Spleen (tissue), 11 donors: ENCODE measurements around the gene ZAR1L. TPM values are rescaled to one million over a fixed set of nuclear protein-coding genes. Genes with fewer than 3 reads are reported as not detected.

ENCODE experiments used
- DNase-seq: peaks from one replicate; pipeline ENCODE4 v3.0.0-alpha.2; 2020
- H3K27ac ChIP-seq, 8 donors: fragments of 200-600 bp; sonication (generic) in 7 of 8; 1 replicate in 4 of 8; 2 replicates in 4 of 8; pipeline versions ENCODE4 v1.5.0 to v1.8.0; 2016 to 2021; ENCODE audit warnings: inconsistent platforms in 4 of 8, mild to moderate bottlenecking in 4 of 8, moderate library complexity in 1 of 8
- H3K27me3 ChIP-seq, 7 donors: fragments of 200-600 bp; sonication (generic) in 6 of 7; replicated peaks in 1 of 7; 1 replicate in 4 of 7; 2 replicates in 3 of 7; pipeline versions ENCODE4 v1.5.0 to v1.8.0; 2016 to 2021; ENCODE audit warnings: inconsistent platforms in 3 of 7, mild to moderate bottlenecking in 1 of 7
- H3K36me3 ChIP-seq, 6 donors: fragments of 200-600 bp; sonication (generic) in 5 of 6; 1 replicate in 4 of 6; 2 replicates in 2 of 6; pipeline versions ENCODE4 v1.5.0 to v1.8.0; 2016 to 2021; ENCODE audit warnings: inconsistent platforms in 2 of 6
- H3K4me1 ChIP-seq, 6 donors: fragments of 200-600 bp; sonication (generic) in 5 of 6; 1 replicate in 3 of 6; 2 replicates in 3 of 6; pipeline versions ENCODE4 v1.5.0 to v1.8.0; 2016 to 2021; ENCODE audit warnings: inconsistent platforms in 3 of 6
- H3K4me3 ChIP-seq, 8 donors: fragments of 200-600 bp; sonication (generic) in 7 of 8; 1 replicate in 4 of 8; 2 replicates in 4 of 8; pipeline versions ENCODE4 v1.5.0 to v1.8.0; 2016 to 2021; ENCODE audit warnings: inconsistent platforms in 4 of 8, mild to moderate bottlenecking in 4 of 8, moderate library complexity in 2 of 8
- H3K9me3 ChIP-seq, 8 donors: fragments of 200-600 bp; sonication (generic) in 7 of 8; 1 replicate in 4 of 8; 2 replicates in 4 of 8; pipeline versions ENCODE4 v1.5.0 to v1.8.0; 2016 to 2021; ENCODE audit warnings: inconsistent platforms in 4 of 8
- POLR2A ChIP-seq, 3 donors: fragments of 450-650 bp; IDR thresholded peaks; one replicate each; pipeline ENCODE4 v1.5.1; 2017; ENCODE audit warnings: antibody characterized with exemption in 3 of 3, mild to moderate bottlenecking in 1 of 3
- POLR2AphosphoS5 ChIP-seq, 3 donors: sonication (generic); formaldehyde crosslinking; IDR thresholded peaks; one replicate each; pipeline ENCODE4 v1.5.1; 2017; ENCODE audit warnings: antibody characterized with exemption in 3 of 3
- WGBS, 5 donors: extraction: QIAGEN DNeasy Blood & Tissue Kit in 3 of 5; methylation state at CpG; one replicate each; pipeline versions ENCODE4 v1.1.5 to v1.1.7; 2013 to 2018; 5-methylcytosine and 5-hydroxymethylcytosine counted together
- intact Hi-C: fragments of 100-400 bp; cut with DNase I; formaldehyde crosslinking; loops from one replicate; pipeline ENCODE4 v1.15.0; 2023; ENCODE audit warnings: low total_unique reads
- polyA plus RNA-seq, 3 donors: library from polyadenylated mRNA; stranded (reverse); fragments of 200-250 nt; gene quantifications; one replicate each; pipeline ENCODE4 v1.2.1, GENCODE V29; 2013
- total RNA-seq, 7 donors: library from RNA; depleted of rRNA in 3 of 7; stranded (reverse); fragments of >200 nt in 3 of 7; fragmentation: NEBNext Ultra II Directional in 4 of 7; extraction: Animal tissue kit (Norgen Biotek cat#: 25700) in 4 of 7; gene quantifications; one replicate each; pipeline versions ENCODE4 v1.1.0 to v1.2.1, GENCODE V29; 2016 to 2021
- TF ChIP-seq, protein P1 (sequence below), 11 experiments: fragments of 200-600 bp in 7 of 11; fragments of 450-650 bp in 4 of 11; sonication (generic) in 4 of 11; IDR thresholded peaks in 8 of 11; conservative IDR thresholded peaks in 3 of 11; 1 replicate in 7 of 11; 2 replicates in 4 of 11; pipeline versions ENCODE4 v1.4.0 to v1.8.0; 2016 to 2021; ENCODE audit warnings: antibody characterized with exemption in 11 of 11, inconsistent platforms in 4 of 11, mild to moderate bottlenecking in 1 of 11
- donor health status: healthy with polysubstance abuse.
- donor health status: DM: no; HTN: no; CAD: no; lungs with moderate emphysema.
- donor health status: DM: no; HTN: no; CAD: no.
- donor health status: Bipolar disorder and iron deficiency.
- donor health status: healthy.
- donor health status: DM: no; HTN: no; CAD: no.
- donor health status: DM: yes; HTN: yes; CAD: no.

The ZAR1L gene
- total and polyA plus RNA-seq, 10 donors = 0.09 TPM; not detected in 9

DNA sequence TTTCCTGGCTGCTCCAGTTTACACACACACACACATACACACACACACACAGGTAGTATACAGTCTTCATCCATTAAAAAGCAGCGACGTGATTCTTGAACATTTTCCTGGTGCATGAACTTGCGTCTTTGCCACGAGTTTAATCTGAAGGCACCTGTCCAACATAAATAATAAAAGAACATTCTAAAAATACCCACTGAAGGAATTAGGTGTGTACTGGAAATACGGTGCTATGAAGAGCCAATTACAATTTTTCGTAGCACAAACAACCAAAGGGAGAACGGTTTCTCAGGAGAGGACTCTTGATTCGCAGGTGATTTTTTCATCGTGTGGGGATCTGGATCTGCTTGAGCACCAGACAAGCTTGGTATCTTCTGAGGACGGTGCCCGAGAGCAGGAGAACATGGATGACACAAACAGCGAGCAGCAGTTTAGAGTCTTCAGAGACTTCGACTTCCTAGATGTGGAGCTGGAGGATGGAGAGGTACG is 61.2 kb downstream of the ZAR1L start:
- WGBS, 5 donors = 90 to 95% (median 91%) methylated on average over 14 of the region's 14 CpGs
- Histone ChIP-seq H3K27ac (no peak overlapping the region), H3K36me3 (peaks cover 0 to 98% (median 0%) of the 10 kb centered on the region in 6 donors), H3K9me3 (no peaks in the 10 kb centered on the region), H3K4me1 (peaks cover 0 to 7% (median 4%) of the 10 kb centered on the region in 6 donors), H3K27me3 (no peaks in the 10 kb centered on the region), H3K4me3 (no peak overlapping the region)
- DNase-seq = no peak
- no peak for TF ChIP-seq POLR2A (IDR thresholded peaks at IDR 0.05)
- TF ChIP-seq, protein P1, sequence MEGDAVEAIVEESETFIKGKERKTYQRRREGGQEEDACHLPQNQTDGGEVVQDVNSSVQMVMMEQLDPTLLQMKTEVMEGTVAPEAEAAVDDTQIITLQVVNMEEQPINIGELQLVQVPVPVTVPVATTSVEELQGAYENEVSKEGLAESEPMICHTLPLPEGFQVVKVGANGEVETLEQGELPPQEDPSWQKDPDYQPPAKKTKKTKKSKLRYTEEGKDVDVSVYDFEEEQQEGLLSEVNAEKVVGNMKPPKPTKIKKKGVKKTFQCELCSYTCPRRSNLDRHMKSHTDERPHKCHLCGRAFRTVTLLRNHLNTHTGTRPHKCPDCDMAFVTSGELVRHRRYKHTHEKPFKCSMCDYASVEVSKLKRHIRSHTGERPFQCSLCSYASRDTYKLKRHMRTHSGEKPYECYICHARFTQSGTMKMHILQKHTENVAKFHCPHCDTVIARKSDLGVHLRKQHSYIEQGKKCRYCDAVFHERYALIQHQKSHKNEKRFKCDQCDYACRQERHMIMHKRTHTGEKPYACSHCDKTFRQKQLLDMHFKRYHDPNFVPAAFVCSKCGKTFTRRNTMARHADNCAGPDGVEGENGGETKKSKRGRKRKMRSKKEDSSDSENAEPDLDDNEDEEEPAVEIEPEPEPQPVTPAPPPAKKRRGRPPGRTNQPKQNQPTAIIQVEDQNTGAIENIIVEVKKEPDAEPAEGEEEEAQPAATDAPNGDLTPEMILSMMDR (IDR thresholded peaks at IDR 0.05 in 8 of 11, conservative IDR thresholded peaks at IDR 0.05 in 3 of 11) = no peak
- no peak for TF ChIP-seq POLR2AphosphoS5 (IDR thresholded peaks at IDR 0.05)
- intact Hi-C loops = no loop called here

Other genes with a start within 250 kb of the ZAR1L start
- 10 to 100 TPM in 1 of 7 donors, 1 to 10 TPM in 6; 5.0 to 11.2 (median 6.6) TPM for gene BRCA2, start 145 bp upstream of the ZAR1L start, total RNA-seq
- gene BRCA2, start 145 bp upstream of the ZAR1L start, polyA plus RNA-seq = 1 to 10 TPM in 1 of 3 donors, under 1 TPM in 2; 0.35 to 1.8 (median 0.50) TPM
- 10 to 100 TPM; 28.3 to 57.4 (median 41.5) TPM for gene N4BP2L1, start 112.8 kb upstream of the ZAR1L start, total RNA-seq
- 10 to 100 TPM; 30.3 to 33.4 (median 30.8) TPM for gene N4BP2L1, start 112.8 kb upstream of the ZAR1L start, polyA plus RNA-seq
- 100 to 1,000 TPM; 166 to 506 (median 198) TPM for gene N4BP2L2, start 223.4 kb upstream of the ZAR1L start, total RNA-seq
- gene N4BP2L2, start 223.4 kb upstream of the ZAR1L start, polyA plus RNA-seq = 10 to 100 TPM; 49.3 to 72.9 (median 70.3) TPM